Nucleus accumbens (tissue), 56 donors: ENCODE results near the gene SENP5.

Experiments used
- DNase-seq, 56 donors: peaks; one replicate each; lab custom pipeline; 2025; lab: John Stamatoyannopoulos, UW

SENP5 gene

DNA sequence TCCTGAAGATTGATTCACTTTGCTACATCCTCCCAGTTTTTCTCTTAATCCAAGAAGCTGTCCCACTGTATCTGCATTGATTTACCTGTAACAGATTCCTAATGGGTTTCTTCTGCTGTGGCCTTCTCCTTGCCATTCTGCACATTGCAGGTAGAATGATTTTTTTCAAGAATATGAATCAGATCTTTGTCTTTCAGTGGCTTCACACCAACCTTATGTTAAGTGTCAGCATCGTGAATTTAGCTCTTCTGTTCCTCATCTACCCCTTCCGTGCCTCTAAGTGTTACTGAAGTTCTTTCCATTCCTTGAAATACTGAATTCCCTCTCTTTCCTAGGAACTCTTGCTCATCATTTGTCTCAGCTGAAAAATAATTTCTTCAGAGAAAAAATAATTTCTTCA lies 7.5 kb downstream of the SENP5 start:
- DNase-seq, result no peak

- DNase-seq, result no peak
Observed at GRCh38 chr3:196883361-196883760, 15.6 kb downstream of the SENP5 start.

DNA sequence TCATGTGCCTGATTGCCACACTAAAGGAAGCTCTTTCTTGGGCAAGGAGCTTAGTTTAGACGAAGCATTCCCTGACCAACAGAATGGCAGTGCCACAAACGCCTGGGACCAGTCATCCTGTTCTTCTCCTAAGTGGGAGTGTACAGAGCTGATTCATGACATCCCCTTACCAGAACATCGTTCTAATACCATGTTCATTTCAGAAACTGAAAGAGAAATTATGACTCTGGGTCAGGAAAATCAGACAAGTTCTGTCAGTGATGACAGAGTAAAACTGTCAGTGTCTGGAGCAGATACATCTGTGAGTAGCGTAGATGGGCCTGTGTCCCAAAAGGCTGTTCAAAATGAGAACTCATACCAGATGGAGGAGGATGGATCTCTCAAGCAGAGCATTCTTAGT lies 18.4 kb downstream of the SENP5 start:
- DNase-seq, result no peak

DNA sequence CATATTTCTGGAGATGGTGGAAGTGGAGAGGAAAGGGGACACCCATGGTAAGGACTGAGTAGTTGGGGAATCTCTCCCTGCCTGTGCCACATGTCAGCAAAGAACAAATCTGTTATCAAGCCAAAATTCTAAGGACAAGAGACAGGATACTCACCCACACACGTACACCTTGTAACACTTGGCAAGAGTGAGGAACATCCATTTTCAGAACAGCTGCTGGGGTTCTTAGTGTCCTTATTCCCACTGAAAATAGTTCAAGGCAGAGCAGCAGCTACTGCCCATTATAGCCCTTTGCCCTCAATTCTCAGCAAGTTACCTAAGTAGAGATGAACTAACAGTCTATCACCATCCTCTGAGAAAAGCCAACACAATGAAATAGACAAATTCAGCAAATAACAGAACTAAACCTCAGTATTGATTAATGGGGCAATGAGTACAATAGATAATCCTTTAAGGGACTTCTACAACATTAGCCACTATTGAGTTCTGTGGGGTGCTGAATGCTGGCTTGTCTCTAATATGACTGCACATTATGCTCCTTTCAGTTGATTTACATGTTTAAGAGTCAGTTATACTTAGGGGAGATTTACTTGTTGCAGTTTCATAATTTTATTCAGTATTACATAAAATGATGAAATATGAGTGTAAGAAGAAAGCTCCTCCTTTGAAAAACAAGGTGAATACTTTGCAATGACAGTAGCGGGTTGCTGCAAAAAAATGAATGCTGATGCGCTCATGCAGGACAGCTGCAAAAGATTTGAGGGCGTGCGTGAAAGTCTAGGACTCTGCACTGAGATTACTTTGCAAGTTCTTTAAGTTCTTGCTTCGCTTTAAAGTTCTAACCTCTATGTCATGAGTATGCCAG lies 22.4 kb downstream of the SENP5 start:
- DNase-seq, result no peak

DNA sequence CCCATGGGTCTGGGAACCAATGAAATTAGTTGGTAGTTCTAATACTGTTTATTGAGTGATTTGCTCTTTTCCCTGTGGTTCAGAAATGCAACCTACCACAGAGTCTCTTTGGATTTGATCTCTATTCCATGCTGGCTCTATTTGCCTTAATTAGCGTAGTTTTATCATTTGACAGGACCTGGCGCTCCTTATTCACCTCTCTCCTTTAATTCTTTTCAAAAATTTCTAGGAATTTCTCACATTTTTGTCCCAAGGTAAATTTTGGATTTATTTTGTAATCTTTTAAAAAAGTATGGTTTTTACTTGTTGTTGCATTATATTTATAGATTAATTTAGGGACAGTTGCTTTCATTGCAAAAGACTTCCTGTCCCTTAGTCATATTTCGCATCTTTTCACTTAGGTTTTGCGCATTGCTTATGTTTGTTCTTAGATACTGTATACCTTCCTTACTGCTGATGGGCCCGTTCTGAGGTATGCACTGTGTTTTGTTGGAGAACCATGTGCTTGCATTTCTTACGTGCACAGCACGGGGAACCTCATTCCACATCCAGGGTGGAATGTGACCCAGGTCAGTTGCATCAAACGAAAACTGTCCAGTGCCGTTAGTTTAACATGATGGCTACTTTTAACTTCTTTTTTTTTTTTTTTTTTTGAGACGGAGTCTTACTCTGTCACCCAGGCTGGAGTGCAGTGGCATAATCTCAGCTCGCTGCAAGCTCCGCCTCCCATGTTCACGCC lies 27.0 kb downstream of the SENP5 start:
- DNase-seq, result no peak

- no peak for DNase-seq
Observed at GRCh38 chr3:196896229-196896628, 28.5 kb downstream of the SENP5 start.

GRCh38 chr3:196901768-196902167 lies 34.0 kb downstream of the SENP5 start:
- DNase-seq, result no peak

- no peak for DNase-seq
Observed at GRCh38 chr3:196902296-196902695, 34.6 kb downstream of the SENP5 start.

- DNase-seq, result no peak
Observed at GRCh38 chr3:196903740-196904139, 36.0 kb downstream of the SENP5 start.

DNA sequence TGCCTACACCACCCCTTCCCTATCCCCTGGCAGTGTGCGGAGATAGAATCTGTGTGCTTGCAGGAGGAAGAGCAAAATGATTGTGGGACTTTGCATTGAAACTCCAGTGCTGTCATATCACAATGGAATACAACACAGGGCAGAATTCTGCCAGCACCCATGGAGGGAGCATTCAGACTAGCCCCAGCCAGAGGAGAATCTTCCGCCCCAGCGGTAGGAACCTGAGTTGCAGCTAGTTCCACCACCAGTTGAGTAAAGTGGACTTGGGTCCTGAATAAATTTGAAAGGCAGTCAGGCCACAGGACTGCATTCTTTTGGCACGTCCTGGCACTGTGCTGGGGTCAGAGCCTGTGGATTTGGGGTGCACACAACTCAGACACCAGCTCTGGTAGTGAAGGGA lies 47.1 kb downstream of the SENP5 start:
- no peak for DNase-seq

DNA sequence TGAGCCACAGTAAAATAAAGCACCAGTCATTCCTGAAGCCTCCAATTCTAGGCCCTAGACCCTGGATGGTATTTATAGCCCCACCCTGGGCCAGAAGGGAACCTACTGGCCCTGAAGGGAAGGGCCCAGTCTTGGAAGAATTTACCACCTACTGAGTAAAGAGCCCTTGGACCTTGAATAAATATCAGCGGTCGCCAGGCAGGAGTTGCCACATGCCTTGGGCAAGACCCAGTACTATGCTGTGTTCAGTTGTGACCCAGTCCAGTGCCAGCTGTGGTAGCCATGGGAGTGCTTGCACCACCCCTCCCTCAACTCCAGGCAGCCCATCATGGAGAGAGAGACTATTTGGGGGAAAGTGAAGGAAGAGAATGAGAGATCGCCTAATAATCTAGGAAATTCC lies 47.7 kb downstream of the SENP5 start:
- no peak for DNase-seq

DNA sequence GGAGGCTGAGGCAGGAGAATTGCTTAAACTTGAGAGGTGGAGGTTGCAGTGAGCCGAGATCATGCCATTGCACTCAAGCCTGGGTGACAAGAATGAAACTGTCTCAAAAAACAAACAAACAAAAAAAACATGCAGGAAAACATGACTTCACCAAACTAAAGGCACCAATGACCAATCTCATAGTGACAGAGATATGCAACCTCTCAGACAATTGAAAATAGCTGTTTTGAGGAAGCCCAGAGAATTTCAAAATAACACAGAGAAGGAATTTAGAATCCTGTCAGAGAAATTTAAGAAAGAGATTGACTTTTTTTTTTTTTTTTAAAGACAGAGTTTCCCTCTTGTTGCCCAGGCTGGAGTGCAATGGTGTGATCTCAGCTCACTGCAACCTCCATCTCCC lies 48.5 kb downstream of the SENP5 start:
- no peak for DNase-seq

GRCh38 chr3:196916995-196917394 lies 49.3 kb downstream of the SENP5 start:
- DNase-seq, result no peak

DNA sequence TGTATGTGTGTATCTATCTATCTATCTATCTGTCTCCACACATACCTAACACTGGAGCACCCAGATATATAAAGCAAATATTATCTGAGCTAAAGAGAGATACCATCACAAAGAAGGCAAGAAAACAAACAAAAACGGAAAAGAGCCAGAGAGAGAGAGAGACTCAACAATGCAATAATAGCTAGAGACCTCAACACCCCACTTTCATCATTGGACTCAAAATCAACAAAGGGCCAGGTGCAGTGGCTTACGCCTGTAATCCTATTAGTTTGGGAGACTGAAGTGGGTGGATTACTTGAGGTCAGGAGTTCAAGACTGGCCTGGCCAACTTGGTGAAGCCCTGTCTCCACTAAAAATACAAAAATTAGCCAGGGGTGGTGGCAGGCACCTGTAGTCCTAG lies 51.2 kb downstream of the SENP5 start:
- DNase-seq, result no peak

DNA sequence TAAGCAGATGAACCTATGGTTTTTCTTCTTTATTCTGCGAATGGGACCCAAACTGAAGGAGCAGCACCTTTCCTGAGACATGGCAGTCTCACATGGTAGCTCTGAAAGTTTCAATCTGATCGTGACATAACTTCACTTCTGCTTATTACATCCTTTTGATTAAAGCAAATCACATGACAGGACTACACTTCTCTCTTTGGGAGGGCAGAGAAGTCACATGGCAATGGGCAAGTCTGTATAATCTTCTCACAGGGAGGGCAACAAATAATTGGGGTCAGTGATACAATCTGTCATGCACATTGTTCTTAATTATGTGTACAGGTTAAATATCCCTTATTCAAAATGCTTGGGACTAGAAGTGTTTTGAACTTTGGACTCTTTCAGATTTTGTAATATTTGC lies 53.0 kb downstream of the SENP5 start:
- no peak for DNase-seq

DNA sequence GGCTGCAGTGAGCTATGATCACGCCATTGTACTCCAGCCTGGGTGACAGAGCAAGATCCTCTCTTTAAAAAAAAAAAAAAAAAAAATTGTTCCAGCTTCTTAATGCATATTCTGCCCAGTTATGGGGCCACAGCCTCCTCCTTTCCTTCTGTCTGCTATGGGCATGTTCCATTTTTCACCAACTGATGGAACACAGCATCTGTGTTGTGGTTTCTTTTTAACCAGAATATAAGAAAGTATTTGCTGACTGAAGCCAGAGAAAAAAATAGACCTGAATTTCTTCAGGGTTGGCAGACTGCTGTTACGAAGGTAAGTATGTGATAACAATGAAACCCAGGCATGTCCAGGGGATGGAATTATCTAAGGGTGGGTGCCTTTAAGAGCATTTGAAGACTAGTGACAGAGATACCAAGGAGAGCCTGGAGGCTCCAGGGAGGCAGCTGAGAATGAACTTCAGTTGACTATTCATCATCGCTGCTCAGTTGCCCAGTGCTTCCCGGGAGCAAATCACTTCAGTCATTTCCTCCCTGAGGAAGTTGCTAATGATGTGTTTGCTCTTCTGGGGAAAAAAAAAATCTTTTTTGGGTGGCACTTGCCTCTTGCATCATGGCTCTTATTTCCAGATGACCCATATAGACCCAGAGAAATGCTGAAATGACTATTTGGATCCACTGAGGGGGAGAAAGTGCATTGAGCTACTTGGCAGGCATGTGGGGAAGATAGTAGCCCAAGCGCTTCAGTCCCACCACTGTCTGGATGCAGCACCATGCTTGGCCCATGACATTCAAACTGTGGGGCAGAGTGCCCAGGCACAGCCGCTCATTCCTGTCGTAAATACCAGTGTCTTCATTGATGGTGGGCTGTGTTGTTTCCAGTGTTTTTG lies 60.1 kb downstream of the SENP5 start:
- DNase-seq, result no peak

GRCh38 chr3:196931157-196931556 lies 63.4 kb downstream of the SENP5 start:
- no peak for DNase-seq

DNA sequence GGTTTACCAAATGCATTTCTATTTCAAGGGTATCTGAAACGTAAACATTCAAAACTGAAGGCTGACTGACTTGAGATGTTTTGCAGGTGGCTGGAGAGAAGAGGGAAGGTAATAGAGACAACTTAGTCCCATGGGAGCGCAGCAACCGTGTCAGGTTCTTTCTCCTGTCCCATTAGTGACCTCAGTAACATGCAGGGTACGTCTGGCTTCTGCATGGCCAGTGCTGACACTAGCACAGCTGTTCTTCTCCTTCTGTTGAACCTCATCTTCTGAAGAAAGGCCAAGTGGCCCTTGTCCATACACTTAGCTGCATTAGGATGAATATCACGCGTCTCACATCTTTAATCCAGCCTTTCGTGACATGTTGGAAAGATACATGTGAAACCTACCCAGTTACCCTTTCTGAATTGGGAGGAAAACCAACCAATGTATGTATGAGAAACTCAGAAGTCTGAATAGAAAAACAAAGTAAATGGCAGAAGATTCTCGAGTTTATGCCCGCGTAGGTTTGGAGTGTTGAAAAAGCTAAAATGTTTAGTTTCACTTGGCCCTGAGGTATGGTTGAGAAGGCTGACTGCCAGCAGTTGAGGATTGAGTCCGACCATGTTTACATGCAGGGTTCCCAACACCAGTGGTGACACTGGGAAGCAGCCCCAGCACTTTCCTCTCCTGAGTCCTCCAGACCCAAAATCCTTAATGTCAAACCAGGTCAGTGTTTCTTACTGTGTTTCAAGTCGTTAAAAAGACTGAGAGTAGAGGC lies 64.3 kb downstream of the SENP5 start:
- no peak for DNase-seq

DNA sequence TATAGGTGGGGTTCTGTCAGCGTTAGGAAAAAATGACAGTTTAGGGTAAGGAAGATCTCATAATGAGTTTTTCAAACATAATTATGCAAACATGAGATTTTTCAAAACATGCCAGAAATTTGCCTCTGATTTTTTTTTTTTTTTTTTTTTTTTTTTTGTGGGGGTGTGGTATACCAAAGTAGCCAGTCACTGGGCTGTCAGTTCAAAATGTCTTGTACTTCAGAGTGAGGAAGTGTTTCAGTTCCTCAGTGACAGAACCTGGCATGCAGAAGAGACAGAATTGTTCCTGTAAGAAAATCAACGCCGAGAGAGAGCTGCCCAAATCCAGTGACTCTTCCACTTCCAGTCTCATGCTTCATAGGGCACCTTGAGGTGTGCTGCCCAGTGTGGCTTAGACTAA lies 64.9 kb downstream of the SENP5 start:
- DNase-seq, result no peak

GRCh38 chr3:196936288-196936687 lies 68.6 kb downstream of the SENP5 start:
- no peak for DNase-seq
